ENCODE measurements around the gene DISC1.

DNA sequence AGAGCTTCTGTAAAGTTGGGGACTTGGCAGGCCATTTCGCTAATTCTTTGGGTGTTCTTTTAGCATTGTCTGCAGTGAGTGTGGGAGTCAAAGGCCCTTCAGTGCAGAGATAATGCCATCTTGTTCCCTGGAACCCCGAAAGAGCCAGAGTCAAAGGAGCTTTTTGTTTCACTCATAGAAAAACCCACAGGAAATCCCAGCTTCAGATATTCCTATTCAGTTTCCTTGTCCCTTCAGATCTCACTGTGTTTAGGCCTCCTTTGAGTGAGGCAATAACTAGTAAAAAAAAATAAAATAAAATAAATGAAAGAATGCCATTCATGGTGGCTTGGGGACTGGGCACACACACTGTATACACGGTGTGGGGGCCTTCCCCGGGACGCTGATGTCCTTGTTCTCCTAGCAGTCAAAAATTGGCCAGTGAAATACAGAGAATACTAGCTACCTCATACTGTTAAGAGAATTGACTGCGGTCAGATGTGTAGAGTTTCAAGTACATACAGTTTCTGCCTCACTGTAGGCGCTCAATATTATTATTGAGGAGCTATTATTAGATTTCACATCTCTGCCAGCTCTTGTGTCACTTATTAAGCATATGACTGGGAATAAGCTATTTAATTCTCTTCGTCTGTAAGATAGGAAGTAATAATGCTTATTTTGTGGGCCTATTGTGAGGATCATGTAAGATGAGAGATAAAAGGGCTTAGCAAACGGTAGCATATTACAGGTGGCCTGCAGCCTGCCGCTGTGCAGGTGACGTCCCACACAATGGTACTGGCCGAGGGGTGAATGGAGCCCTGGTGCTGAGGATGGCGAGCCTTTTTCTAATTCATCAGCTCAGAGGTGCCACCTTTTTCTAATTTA lies 16.7 kb downstream of the DISC1 start:
- no peak for TF ChIP-seq ZFP36 (IDR thresholded peaks at IDR 0.05; ENCODE audit: borderline replicate concordance, low read depth, low read length, partially characterized antibody)
- TF ChIP-seq, protein P1, sequence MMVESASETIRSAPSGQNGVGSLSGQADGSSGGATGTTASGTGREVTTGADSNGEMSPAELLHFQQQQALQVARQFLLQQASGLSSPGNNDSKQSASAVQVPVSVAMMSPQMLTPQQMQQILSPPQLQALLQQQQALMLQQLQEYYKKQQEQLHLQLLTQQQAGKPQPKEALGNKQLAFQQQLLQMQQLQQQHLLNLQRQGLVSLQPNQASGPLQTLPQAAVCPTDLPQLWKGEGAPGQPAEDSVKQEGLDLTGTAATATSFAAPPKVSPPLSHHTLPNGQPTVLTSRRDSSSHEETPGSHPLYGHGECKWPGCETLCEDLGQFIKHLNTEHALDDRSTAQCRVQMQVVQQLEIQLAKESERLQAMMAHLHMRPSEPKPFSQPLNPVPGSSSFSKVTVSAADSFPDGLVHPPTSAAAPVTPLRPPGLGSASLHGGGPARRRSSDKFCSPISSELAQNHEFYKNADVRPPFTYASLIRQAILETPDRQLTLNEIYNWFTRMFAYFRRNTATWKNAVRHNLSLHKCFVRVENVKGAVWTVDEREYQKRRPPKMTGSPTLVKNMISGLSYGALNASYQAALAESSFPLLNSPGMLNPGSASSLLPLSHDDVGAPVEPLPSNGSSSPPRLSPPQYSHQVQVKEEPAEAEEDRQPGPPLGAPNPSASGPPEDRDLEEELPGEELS (CRISPR knock-in tag; IDR thresholded peaks at IDR 0.05) = no peak
- TF ChIP-seq MYC (CRISPR knock-in tag; IDR thresholded peaks at IDR 0.05; ENCODE audit: borderline replicate concordance) = no peak
- TF ChIP-seq ZNF263 (CRISPR knock-in tag; IDR thresholded peaks at IDR 0.05) = no peak
- no peak for TF ChIP-seq SMARCC2 (IDR thresholded peaks at IDR 0.05)
- TF ChIP-seq MXD4 (CRISPR knock-in tag; IDR thresholded peaks at IDR 0.05) = no peak
- no peak for TF ChIP-seq RFX5 (IDR thresholded peaks at IDR 0.05; ENCODE audit: low read depth, low read length)
- TF ChIP-seq MTA3 (CRISPR knock-in tag; IDR thresholded peaks at IDR 0.05) = no peak
- TF ChIP-seq HNRNPH1 (optimal IDR thresholded peaks at IDR 0.05; ENCODE audit: low read depth, low read length) = no peak
- TF ChIP-seq ZNF839 (CRISPR knock-in tag; IDR thresholded peaks at IDR 0.05; ENCODE audit: borderline replicate concordance) = no peak
- TF ChIP-seq REST (IDR thresholded peaks at IDR 0.05; ENCODE audit: borderline replicate concordance in 1 of 2, low read depth in 1 of 2, low read length in 2 of 2) = no peak
